Fibroblast of skin of scalp (primary cell): Measurements from ENCODE around the gene EDARADD.
"Not testable (repeated sequence)": the region's sequence is repeated elsewhere in the genome, so short reads cannot be mapped to it uniquely, and the experiment has no call there.

Experiments
- DNase-seq: peaks from one replicate; pipeline ENCODE4 v3.0.0-alpha.2; 2013

The EDARADD gene

DNA sequence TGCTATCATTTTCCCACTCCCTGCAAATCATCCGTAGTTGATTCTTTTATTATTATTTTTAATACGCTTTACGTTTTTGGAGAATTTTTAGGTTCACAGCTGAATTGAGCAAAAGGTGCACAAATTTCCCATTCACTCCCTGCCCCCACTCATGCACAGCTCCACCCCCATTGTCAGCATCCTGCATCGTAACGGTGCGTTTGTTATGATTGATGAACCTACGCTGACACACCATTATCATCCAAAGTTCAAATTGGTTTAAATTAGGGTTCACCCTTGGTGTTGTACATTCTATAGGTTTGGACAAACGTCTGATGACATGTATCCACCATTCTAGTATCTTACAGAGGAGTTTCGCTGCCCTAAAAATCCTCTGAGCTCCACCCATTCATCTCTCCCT, 44.5 kb downstream of the EDARADD start:
- DNase-seq = no peak

DNA sequence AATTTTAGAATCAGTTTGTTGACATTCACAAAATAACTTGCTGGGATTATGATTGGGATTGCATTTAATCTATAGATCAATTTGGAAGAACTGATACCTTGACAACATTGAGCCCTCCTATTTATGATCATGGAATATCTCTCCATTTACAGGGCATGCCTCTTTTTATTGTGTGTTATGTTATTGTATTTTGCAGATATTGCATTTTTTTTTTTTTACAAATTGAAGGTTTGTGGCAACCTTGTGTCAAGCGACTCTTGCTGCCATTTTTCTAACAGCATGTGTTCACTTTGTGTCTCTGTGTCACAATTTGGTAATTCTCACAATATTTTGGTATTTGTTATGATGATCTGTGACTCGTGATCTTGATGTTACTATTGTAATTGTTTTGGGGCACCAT, 46.3 kb downstream of the EDARADD start:
- DNase-seq = no peak

DNA sequence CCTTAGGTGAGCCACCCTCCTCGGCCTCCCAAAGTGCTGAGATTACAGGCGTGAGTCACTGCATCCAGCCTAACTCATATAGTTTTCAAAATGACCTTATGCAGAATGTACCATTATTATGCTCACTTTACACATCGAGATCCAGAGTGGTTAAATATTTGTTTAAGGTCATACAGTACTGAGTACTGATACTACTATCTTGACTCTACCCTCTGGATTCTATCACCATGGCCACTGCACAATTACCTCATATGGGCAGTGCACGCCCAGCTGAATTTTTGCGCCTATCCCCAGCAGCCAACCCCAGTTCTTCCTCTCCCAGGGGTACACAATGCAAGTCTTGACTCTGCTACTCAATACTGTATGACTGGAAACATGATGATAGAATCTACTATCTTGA, 56.7 kb downstream of the EDARADD start:
- no peak for DNase-seq

DNA sequence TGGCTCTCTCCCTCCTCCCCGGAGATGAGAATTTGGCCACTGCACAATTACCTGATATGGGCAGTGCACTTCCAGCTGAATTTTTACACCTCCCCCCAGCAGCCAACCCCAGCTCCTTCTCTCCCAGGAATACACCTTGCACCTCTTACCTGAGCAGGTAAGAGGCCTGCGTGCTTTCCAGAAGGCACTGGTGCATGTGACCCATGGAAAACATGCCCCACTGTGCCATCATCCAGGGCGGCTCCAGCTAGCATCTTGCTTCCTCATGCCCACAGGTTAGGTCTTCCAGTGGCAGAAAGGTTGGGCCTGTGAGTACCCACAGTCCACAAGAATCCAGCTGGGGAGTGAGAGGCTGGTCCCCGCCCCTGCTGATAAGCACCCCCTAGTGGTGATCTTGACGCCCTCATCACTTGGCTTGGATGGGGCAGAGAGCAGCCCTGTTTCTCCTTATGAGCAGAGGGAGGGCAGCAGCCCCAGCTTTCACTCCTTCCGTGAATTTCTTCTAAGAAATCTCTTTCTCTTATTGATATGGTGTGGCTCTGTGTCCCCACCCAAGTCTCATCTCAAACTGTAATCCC, 57.8 kb downstream of the EDARADD start:
- DNase-seq = peak; percentile 3

DNA sequence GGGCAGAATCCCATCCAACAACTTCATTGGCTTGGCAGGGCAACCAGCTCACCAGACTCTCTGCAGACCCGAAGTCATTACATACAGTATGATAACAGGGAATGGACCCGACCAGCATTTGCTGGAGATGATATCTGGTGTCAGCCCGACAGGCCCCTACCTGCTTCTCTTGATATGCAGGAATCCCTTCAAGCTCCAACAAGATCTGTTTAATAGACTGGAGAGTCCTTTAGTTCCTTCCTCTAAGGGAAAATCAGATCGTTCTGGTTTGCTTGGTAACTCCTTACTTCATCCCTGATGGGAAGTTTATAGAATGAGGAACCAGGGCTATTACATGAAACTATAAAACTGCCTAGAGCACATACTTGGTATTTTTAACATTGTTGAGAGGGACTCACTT, 61.2 kb downstream of the EDARADD start:
- DNase-seq = no peak

DNA sequence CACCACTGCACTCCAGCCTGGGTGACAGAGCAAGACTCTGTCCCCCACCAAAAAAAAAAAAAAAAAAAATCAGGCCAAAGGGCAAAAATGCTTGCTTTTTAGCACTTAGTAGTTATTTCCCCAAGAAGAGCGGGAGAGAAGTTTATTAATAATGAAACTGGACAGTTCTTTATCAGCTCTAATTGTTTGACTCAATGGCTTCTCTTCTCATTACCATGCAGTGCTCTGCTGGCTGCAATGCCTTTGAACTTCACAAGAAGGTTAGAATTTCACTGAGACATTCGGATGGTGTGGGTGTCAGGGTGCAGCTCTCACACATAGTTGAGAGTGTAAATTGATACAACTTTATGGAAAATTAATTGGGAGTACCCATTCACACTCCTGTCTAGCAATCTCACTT, 63.7 kb downstream of the EDARADD start:
- no peak for DNase-seq

DNA sequence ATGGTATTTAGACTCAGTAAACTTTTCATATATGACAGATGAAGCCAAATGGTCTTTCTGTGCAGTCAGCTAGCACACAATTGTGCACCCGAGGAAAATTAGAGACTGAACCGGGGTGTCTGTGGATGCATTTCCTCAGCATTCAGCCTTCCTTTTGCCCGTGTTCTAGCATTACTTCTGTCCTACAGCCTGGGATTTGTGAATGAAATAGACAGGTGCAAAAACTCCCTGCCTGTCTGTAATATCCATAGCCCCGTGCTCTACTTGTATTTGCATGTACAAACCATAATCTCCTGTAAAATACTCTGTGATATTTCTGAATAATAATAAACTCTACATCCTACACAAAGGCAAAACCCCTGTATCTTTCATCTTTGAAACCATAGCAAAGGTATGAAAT, 64.9 kb downstream of the EDARADD start:
- no peak for DNase-seq

DNA sequence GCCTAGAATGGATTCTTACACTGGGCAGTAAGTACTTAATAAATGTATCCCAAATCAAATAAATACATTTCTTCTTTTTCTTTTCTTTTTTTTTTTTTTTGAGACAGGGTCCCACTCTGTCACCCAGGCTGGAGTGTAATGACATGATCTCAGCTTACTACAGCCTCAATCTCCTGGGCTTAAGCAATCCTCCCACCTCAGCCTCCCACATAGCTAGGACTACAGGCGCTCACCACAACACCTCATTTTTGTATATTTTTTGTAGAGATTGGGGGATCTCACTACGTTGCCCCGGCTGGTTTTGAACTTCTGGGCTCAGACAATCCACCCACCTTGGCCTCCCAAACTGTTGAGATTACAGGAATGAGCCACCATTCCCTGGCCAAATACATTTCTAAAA, 66.0 kb downstream of the EDARADD start:
- DNase-seq = no peak

DNA sequence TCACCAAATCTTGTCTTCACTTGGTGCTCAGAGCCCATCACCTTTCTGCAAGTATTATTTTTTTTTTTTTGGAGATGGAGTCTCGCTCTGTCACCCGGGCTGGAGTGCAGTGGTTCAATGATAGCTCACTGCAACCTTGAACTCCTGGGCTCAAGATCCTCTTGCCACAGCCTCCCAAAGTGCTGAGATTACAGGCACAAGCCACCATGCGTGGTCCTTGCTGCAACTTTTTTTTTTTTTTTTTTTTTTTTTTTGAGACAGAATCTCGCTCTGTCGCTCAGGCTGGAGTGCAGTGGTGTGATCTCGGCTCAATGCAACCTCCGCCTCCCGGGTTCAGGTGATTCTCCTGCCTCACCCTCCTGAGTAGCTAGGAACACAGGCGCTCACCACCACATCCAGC, 70.1 kb downstream of the EDARADD start:
- DNase-seq = not testable (repeated sequence)

DNA sequence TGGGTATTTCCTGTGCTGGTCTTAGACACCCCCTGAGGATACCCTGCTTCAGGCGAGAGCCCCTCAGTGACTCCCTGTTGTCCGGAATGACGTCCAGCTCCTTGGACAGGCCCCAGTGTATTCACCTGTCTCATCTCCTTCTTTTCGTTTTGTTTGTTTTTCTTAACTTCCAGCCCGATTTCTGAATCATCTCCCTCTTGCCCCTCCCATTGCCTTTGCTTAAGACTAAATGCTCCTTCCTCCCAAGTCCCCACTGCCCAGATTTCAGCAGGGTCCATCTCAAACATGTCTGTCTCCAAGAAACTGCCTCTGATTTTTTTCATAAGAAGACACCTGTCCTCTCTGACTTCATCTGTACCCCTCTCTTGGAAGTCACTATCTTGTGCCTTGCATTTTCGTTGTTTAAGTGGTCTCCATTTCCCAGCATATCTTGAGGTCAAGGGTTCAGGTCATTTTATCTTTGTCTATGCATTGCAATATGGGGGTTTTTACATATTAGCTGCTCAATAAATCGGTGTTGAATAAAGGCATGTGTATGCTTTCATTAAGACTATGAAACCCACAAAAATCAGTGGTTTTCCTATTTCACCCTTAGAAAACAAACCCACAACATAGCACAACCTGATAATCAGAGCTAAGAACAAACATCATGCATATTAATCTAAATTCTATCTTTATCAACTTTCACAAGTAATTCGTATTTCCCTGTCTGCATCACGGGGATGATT, 71.3 kb downstream of the EDARADD start:
- DNase-seq = no peak

DNA sequence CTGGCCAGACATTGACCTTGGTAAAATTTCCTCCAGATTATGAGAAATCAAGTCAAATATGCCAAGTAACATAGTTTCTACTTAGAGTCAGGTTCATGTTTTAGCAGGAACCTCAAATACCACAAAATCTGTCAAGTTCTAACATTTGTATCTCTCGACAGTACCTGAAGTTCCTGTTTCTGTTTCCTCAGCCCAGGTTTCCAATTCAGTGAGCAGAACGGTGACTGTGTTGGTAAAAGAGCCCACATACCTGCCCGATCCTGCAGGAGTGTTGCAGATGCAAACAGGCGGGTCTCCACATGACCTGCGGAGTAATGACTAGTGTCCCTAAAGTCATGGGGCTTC, 71.8 kb downstream of the EDARADD start:
- no peak for DNase-seq

DNA sequence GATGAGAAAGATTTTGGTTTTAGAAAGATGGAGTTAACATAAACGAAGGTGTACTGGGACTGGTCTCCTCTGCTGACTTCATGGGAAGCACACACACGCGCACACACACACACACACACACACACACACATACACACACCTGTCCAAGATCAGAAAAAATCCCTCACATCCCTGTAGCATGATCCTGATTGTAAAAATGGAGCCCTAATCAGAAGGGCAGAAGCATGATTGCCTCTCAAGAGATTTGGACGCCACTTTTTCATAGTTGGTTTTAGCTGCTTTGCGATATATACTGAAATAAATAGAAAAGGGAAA, 73.2 kb downstream of the EDARADD start:
- DNase-seq = no peak

DNA sequence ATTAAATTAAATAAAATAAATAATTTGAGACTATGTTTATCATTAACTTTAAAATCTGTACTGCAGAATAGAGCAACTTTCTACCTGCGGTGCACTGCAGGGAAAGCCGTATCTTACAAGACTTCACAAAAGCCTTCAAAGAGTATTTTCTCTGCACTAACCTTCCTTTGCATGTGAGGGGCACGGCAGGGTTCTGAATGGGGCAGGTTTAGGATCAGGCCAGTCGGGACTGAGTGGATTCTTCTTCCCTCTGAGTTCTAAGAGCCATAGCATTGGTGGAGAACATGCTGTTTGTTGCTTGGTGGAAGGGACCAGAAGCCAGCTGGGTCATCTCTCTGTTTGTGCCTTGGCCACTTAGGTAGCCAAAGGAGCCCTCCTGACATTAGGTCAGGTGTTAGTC, 74.5 kb downstream of the EDARADD start:
- DNase-seq = no peak

DNA sequence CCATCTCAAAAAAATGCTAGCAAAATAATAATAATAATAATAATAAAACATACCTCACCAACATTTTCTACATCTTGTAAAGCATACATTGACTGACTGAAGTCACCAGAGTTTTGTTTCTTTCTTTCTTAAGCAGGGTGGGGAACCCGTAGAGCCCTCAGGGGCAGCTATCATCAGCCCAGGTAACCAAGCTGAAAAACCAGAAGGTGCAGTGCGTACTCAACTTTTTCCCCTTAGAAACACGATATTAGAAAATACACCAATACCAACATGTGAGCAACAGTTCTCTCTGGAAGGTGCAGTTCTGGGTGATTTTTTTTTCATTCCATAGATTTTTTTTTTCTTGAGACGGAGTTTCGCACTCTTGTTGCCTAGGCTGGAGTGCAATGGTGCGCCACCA, 75.4 kb downstream of the EDARADD start:
- no peak for DNase-seq

DNA sequence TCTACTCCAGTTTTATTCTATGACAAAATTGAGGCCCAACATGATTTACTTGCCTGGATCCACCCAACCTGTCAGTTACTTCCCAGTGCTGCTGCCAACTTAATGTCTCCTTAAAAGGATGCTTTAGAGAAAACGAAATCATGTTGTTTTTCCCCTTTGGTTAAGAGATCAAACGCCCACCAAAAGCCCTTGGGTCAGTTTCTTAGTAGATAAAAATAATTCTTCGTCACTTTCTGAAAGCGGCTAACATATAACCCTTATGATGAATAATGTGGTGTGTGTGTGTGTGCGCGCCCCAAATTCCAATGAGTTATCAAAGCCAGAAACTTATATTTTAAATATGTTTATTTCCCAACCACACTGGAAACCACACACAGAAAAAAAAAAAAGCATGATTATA, 77.0 kb downstream of the EDARADD start:
- DNase-seq = no peak

DNA sequence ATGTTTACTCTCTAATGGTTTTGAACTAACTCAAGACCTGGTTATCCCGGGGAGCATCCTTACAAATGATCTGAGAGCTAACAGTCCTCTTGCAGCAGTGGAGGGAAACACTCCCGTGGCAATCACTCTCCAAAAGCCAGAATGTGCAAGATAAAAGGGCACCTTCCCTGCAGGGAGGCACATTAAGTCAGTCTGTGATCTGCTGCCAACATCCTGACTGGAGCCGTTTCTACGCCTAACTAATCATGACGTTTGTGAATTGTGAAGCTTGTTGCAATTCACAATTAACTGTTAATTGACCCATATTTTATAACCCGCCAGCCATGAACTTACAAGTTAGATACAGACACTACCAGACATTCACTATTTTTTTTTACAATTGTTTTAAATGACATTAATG, 77.6 kb downstream of the EDARADD start:
- DNase-seq = no peak

DNA sequence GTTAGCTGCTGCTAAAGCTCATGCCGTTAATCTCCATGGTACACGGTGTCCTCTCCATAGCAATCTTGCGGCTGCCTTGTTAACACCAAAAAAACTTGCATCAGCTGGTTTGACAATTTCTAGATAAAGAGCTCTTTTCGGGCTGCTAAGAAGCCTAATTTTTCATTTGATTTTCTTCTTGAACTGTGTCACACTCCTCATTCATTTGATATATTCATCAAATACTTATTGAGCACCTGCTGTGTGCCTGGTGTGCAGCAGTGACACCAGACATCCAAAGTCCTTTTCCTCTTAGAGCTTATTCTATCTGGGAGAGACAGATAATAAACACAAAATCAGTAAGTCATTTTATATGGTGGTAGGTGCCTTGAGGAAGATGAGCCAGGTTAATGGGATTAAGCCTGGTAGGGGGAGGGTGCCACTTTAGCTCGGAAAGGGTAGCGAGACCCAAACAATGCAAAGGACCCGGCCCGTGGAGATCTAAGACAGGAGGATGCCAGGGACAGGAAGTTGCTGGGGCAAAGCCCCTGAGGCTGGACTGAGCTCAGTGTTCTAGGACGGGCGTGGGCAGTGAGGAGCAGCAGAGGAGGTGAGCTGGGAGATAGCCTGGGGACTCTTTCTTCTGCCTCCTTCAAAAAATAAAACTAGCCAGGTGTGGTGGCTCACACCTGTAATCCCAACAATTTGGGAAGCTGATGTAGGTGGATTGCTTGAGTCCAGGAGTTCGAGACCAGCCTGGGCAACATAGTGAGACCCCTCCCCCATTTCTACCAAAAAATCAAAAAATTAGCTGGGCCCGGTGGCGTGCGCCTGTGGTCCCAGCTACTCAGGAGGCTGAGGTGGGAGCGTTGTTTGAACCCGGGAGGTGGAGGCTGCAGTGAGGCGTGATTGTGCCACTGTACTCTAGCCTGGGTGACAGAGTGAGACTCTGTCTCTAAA, 79.0 kb downstream of the EDARADD start:
- DNase-seq = no peak

DNA sequence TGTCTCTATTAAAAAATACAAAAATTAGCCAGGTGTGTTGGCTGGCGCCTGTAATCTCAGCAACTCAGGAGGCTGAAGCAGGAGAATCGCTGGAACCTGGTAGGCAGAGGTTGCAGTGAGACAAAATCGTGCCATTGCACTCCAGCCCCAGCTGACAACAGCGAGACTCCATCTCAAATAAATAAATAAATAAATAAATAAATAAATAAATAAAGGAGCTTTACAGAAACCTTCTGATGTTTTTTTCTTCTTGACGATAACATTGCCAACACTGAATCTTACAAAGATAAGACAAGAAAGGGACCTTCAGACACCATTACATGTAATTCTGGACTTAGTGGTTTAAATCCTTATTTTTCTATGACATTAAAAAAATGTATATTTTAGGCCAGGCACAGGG, 81.9 kb downstream of the EDARADD start:
- no peak for DNase-seq

DNA sequence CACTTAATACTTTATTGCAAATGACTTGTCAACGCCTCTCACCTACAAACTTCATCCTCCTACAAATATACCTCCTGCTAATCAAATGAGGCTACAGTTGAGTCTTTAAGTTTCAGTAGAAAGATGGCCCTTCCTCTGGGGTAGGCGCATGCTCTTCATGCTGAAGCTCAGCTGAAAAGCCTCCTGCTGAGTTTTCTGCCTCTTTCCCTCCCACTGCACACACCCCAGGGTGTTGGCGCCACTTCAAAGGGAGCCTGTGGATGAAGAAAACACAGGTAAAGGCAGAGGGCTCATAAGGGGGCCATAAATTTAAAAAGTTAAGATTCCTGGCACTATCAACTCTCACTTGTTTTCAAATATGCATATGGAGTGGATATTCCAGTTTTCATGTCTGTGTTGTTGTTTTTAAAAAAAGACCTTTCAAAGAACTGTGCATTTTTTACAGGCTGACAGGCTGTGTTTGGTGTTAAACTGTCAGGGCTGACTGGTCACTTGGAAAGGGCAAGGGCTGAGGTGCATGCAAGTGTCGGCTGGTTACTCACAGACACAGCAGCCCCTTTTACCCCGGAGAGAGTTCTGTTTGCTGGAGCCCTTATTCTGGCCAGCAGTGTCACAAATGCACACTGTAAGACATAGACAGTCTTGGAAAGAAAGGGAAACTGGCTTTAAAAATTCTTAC, 86.8 kb downstream of the EDARADD start:
- DNase-seq = no peak

DNA sequence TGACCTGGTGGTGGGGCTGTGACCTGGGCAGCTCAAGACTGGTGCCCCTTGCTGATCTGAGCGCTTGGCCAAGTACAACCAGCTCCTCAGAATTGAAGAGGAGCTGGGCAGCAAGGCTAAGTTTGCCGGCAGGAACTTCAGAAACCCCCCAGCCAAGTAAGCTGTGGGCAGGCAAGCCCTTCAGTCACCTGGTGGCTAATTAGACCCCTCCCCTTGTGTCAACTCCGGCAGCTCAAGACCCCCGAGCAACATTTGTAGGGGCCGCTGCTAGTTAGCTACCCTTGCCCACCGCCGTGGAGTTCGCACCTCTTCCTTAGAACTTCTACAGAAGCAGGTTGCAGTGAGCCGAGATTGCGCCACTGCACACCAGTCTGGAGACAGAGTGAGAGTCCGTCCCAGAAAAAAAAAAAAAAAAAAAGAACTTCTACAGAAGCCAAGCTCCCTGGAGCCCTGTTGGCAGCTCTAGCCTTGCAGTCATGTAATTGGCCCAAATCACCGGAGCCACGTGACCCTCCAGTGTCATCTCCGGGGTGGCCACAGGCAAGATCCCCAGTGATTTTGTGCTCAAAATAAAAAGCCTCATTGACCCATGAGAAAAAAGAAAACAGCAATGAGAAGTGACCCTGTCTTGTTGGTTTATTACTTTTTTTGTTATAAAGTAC, 90.4 kb downstream of the EDARADD start:
- no peak for DNase-seq

DNA sequence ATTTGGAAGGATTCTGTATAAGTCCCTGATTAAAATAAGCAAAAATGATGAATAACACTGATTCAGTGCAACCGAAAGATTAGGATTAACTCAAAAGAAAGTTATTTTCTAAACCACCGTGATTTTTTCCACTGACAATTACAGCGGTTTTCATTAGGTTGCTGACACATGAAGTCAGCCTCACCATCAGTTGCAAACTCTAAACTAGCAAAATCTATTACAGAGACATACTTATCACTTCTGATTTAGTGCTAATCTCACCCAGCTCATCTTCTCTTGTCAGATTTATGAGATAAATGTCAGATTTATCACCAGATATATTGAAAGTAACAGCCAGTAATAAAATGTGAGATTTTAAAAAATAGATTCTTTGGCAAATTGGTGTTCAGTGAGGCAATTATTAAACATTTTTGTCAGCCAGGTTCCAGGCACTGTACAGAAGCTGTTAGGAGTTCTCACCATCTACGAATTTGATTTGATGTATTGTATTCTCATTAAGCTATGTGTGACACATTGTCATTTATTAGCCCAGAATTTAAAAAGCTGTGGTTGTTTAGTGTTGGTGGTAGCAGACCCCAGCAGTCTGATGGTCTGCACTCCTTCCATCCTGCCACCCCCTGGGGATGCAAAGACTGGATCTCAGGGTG, 92.4 kb downstream of the EDARADD start:
- no peak for DNase-seq

DNA sequence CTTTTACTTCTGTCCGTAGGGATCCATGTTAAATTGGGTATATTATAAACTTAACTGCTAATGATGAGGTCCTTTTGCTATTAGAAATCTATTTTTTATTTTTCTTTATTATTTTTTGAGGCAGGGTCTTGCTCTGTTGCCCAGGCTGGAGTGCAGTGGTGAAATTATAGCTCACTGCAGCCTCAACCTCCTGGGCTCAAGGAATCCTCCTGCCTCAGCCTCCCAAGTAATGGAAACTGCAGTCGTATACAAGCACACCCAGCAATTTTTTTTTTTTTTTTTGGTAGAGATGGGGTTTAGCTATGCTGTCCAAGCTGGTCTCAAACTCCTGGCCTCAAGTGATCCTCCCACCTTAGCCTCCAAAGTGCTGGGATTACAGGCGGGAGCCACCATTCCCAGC, 95.1 kb downstream of the EDARADD start:
- not testable (repeated sequence) for DNase-seq
